Right lobe of liver (tissue), 4 donors: ENCODE results near the gene LRP3.

Experiments used
- POLR2A ChIP-seq: fragments of 450-650 bp; IDR thresholded peaks from one replicate; pipeline ENCODE4 v1.6.1; 2017; ENCODE audit warnings: antibody characterized with exemption, mild to moderate bottlenecking
- TF ChIP-seq, protein P1 (sequence below), 4 donors: fragments of 200-600 bp in 3 of 4; fragments of 450-650 bp in 1 of 4; IDR thresholded peaks; one replicate each; pipeline versions ENCODE4 v1.5.1 to v1.8.0; 2016 to 2022; ENCODE audit warnings: antibody characterized with exemption in 4 of 4, mild to moderate bottlenecking in 2 of 4
- donor health status: DM: no; HTN: no; CAD: no.
- donor health status: DM: no; HTN: no; CAD: no.
- donor health status: DM: no; HTN: yes; CAD: no.

DNA sequence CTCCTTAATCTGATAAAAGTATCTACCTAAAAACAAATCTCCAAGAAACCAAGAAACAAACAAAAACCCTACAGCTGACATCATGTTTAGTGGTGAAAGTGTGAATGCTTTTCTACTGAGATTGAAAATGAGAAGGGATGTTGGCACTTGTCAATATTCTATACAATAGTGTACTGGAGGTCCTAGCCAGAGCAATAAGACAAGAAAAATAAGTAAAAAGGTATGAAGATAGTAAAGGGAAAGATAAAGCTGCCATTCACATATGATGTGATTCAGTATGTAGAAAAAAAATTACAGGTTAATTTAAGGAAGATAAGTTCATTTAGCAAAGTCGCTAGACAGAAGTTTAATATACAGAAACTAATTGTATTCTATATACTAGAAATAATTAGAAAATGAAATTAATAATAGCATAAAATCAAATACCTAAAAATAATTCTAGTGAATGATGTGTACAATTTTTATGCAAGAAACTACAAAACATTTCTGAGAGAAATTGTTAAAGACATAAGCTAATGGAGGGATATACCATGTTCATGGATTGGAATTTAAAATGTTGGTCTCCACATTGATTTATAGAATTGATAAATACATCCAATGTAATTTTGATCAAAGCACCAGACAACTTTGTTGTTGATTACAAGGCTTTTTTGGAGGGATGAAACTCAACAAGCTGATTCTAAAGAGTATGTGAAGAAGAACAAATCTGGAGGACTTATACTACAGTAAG, 33.9 kb downstream of the LRP3 start:
- TF ChIP-seq, protein P1, sequence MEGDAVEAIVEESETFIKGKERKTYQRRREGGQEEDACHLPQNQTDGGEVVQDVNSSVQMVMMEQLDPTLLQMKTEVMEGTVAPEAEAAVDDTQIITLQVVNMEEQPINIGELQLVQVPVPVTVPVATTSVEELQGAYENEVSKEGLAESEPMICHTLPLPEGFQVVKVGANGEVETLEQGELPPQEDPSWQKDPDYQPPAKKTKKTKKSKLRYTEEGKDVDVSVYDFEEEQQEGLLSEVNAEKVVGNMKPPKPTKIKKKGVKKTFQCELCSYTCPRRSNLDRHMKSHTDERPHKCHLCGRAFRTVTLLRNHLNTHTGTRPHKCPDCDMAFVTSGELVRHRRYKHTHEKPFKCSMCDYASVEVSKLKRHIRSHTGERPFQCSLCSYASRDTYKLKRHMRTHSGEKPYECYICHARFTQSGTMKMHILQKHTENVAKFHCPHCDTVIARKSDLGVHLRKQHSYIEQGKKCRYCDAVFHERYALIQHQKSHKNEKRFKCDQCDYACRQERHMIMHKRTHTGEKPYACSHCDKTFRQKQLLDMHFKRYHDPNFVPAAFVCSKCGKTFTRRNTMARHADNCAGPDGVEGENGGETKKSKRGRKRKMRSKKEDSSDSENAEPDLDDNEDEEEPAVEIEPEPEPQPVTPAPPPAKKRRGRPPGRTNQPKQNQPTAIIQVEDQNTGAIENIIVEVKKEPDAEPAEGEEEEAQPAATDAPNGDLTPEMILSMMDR (IDR thresholded peaks at IDR 0.05), result no peak
- TF ChIP-seq POLR2A, result no peak
